Activated CD4-positive, alpha-beta T cell treated with anti-CD3 and anti-CD28 coated beads, Interleukin-2, amount 10 ng/mL, durations not matched to agents 7 days and 5 days (primary cell): ENCODE data around the gene DMD. TPM values are rescaled to one million over a fixed set of nuclear protein-coding genes. Genes with fewer than 3 reads are reported as not detected.

Experiments
- CTCF ChIA-PET: fragments of 350-600 bp; sonication (Branson Sonifier 250); formaldehyde crosslinking; loops from one replicate; lab custom pipeline; 2021; ENCODE audit warnings: antibody characterized with exemption; lab: Charles Lee
- POLR2A ChIA-PET: fragments of 350-600 bp; sonication (Branson Sonifier 250); formaldehyde crosslinking; loops from one replicate; lab custom pipeline; 2021; ENCODE audit warnings: antibody characterized with exemption; lab: Charles Lee
- DNase-seq: peaks from one replicate; pipeline ENCODE4 v3.0.0-alpha.2; 2020
- H3K27ac Mint-ChIP-seq: one replicate; pipeline ENCODE4 v1.8.0; 2021; ENCODE audit warnings: mild to moderate bottlenecking, moderate library complexity, mixed read lengths
- H3K27me3 Mint-ChIP-seq: one replicate; pipeline ENCODE4 v1.8.0; 2021; ENCODE audit warnings: mixed read lengths
- H3K36me3 Mint-ChIP-seq: one replicate; pipeline ENCODE4 v1.8.0; 2021; ENCODE audit warnings: low read depth, mixed read lengths
- H3K4me1 Mint-ChIP-seq: one replicate; pipeline ENCODE4 v1.8.0; 2021; ENCODE audit warnings: mixed read lengths
- H3K4me3 Mint-ChIP-seq: one replicate; pipeline ENCODE4 v1.8.0; 2021; ENCODE audit warnings: mild to moderate bottlenecking, moderate library complexity, mixed read lengths
- H3K9me3 Mint-ChIP-seq: one replicate; pipeline ENCODE4 v1.8.0; 2021; ENCODE audit warnings: mixed read lengths
- total RNA-seq, 2 experiments: library from RNA; stranded (reverse); gene quantifications; one replicate each; pipeline ENCODE4 v1.2.3, GENCODE V29; 2021

Gene DMD
- total RNA-seq, 2 experiments from 2014 or later, result 0.57 to 0.83 TPM

DNA sequence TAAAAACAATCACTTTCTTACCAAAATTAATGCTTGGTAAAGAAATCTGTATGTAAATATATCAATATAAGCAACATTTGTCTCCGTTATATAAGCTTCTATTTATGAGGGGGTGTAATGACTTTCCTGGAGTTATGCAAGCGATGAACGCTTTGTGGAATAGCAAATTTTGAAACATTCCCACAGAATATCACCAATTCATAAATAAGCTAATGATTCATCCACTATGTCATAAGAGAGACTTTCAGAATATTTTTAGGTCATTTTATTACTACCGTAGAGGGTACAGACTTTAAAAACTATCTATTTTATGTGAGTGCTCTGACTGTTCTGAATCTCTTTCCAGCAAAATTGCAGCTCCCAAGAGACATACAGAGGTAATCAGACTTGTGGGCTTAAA lies 1960.0 kb downstream of the DMD start:
- H3K9me3 Mint-ChIP-seq, result no peaks in the 10 kb centered on the region
- H3K27me3 Mint-ChIP-seq, result no peaks in the 10 kb centered on the region
- DNase-seq, result no peak
- POLR2A ChIA-PET, result no interaction called here
- H3K4me1 Mint-ChIP-seq, result no peaks in the 10 kb centered on the region
- no peak overlapping the region for H3K4me3 Mint-ChIP-seq
- CTCF ChIA-PET, result no interaction called here
- H3K36me3 Mint-ChIP-seq, result no peaks in the 10 kb centered on the region
- no peak overlapping the region for H3K27ac Mint-ChIP-seq

- no peaks in the 10 kb centered on the region for H3K4me1 Mint-ChIP-seq
- no peaks in the 10 kb centered on the region for H3K36me3 Mint-ChIP-seq
- H3K27ac Mint-ChIP-seq, result no peak overlapping the region
- no peak overlapping the region for H3K4me3 Mint-ChIP-seq
- ChIA-PET POLR2A (no interaction called here), CTCF (no interaction called here)
- no peak for DNase-seq
- no peaks in the 10 kb centered on the region for H3K27me3 Mint-ChIP-seq
- H3K9me3 Mint-ChIP-seq, result no peaks in the 10 kb centered on the region
Observed at GRCh38 chrX:31245714-31246113, 1965.6 kb downstream of the DMD start.

GRCh38 chrX:31243804-31244203 lies 1967.5 kb downstream of the DMD start:
- no peak overlapping the region for H3K4me3 Mint-ChIP-seq
- no peak overlapping the region for H3K27ac Mint-ChIP-seq
- H3K36me3 Mint-ChIP-seq, result no peaks in the 10 kb centered on the region
- DNase-seq, result no peak
- H3K9me3 Mint-ChIP-seq, result no peaks in the 10 kb centered on the region
- POLR2A ChIA-PET, result no interaction called here
- H3K4me1 Mint-ChIP-seq, result no peaks in the 10 kb centered on the region
- no peaks in the 10 kb centered on the region for H3K27me3 Mint-ChIP-seq
- CTCF ChIA-PET, result no interaction called here

- ChIA-PET CTCF (no interaction called here), POLR2A (no interaction called here)
- H3K27ac Mint-ChIP-seq, result no peak overlapping the region
- H3K4me1 Mint-ChIP-seq, result no peaks in the 10 kb centered on the region
- no peaks in the 10 kb centered on the region for H3K27me3 Mint-ChIP-seq
- no peak overlapping the region for H3K4me3 Mint-ChIP-seq
- H3K36me3 Mint-ChIP-seq, result no peaks in the 10 kb centered on the region
- no peak for DNase-seq
- H3K9me3 Mint-ChIP-seq, result no peaks in the 10 kb centered on the region
Observed at GRCh38 chrX:31240982-31241381, 1970.4 kb downstream of the DMD start.

DNA sequence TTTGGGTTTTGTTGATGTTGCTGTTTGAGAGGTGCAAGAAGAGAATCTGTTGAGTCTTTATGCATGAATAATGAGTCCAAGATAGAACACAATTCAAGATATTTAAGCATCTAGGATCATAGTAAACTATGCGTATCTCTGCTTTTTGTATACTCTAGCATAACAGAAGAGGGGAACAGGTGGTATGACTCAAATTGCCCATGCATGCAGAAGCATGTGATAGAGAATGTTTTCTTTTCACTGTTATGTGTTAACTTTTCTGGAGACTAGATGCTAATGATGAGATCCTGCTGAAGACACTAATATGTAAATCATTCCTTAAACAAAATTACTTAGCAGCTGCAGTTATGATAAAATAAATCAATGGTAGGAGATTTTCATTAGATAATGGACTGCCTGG lies 1974.2 kb downstream of the DMD start:
- DNase-seq, result no peak
- H3K9me3 Mint-ChIP-seq, result no peaks in the 10 kb centered on the region
- H3K36me3 Mint-ChIP-seq, result no peaks in the 10 kb centered on the region
- POLR2A ChIA-PET, result no interaction called here
- H3K27ac Mint-ChIP-seq, result no peak overlapping the region
- no peak overlapping the region for H3K4me3 Mint-ChIP-seq
- CTCF ChIA-PET, result no interaction called here
- peaks cover 1% of the 10 kb centered on the region for H3K27me3 Mint-ChIP-seq
- no peaks in the 10 kb centered on the region for H3K4me1 Mint-ChIP-seq

DNA sequence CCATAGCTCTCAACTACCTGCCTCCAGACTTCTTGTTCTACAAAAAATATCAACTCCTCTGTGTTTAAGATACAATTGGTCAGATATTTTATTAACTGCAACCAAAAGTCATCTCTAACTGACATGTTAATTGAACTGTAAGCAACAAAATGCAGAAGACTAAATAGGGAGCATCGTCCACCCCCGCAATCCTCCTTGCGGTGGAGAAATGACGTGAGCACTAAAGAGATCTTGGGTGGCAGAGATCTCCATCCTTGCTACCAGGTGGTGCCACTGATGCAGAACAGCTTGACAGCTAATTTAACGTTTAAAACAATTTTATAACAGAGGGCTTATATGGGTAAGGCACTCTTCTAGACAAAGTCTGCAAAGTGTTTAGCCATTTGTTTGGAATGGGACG lies 1975.1 kb downstream of the DMD start:
- Mint-ChIP-seq H3K9me3 (no peaks in the 10 kb centered on the region), H3K36me3 (no peaks in the 10 kb centered on the region), H3K4me1 (no peaks in the 10 kb centered on the region), H3K4me3 (no peak overlapping the region), H3K27ac (no peak overlapping the region), H3K27me3 (peaks cover 1% of the 10 kb centered on the region)
- CTCF ChIA-PET, result no interaction called here
- POLR2A ChIA-PET, result no interaction called here
- DNase-seq, result no peak

- ChIA-PET CTCF (interaction anchor here (0.6 kb wide), 1 partner anchor 13 kb away, joined by 3 read pairs; no protein-coding TSS in a partner anchor), POLR2A (no interaction called here)
- H3K27me3 Mint-ChIP-seq, result peaks cover 1% of the 10 kb centered on the region
- H3K4me1 Mint-ChIP-seq, result no peaks in the 10 kb centered on the region
- no peak overlapping the region for H3K4me3 Mint-ChIP-seq
- H3K27ac Mint-ChIP-seq, result no peak overlapping the region
- DNase-seq, result no peak
- no peaks in the 10 kb centered on the region for H3K36me3 Mint-ChIP-seq
- no peaks in the 10 kb centered on the region for H3K9me3 Mint-ChIP-seq
Observed at GRCh38 chrX:31233941-31234496, 1977.3 kb downstream of the DMD start.

DNA sequence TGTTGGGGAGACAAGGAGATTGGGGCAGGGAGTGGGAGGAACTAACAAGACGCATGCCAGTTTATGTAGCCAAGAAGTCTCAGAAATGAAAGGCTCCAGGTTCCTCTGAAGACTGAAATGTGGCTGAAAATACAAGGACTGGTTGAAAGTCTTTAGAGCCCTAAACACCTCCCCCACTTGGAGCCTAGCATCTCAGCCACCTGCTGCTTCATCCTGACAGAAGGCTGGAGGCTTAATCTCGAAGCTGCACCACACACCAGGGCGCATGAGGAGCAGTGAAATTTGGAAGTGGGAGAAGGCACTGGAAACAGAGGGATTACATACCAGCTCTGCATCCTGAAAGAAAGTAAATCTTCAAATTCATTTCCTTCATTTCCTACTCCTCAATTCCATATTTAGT lies 1978.8 kb downstream of the DMD start:
- H3K27me3 Mint-ChIP-seq, result peaks cover 1% of the 10 kb centered on the region
- no peak overlapping the region for H3K27ac Mint-ChIP-seq
- CTCF ChIA-PET, result no interaction called here
- H3K36me3 Mint-ChIP-seq, result no peaks in the 10 kb centered on the region
- no peaks in the 10 kb centered on the region for H3K4me1 Mint-ChIP-seq
- H3K4me3 Mint-ChIP-seq, result no peak overlapping the region
- no peak for DNase-seq
- no peaks in the 10 kb centered on the region for H3K9me3 Mint-ChIP-seq
- POLR2A ChIA-PET, result no interaction called here

DNA sequence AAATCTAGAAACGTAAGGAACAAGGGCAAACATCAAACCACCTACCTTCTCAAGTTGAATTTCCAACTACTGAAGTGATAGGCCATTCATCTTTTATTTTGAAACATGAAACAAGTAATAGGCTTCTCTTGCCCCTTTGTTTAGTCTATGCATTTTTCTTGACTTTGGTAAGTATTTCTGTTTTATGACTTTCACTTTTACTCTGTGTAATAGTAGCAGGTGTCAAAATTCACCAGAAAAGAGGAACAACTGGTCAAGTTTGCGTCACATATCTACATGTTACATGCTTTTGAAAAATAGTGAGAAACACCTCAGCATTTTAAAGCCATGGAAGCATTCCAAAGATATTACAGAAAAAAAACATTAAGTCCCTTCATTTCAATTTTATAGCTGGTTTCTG lies 1982.4 kb downstream of the DMD start:
- no peaks in the 10 kb centered on the region for H3K9me3 Mint-ChIP-seq
- H3K27ac Mint-ChIP-seq, result no peak overlapping the region
- no peaks in the 10 kb centered on the region for H3K4me1 Mint-ChIP-seq
- no peak for DNase-seq
- H3K4me3 Mint-ChIP-seq, result no peak overlapping the region
- H3K36me3 Mint-ChIP-seq, result no peaks in the 10 kb centered on the region
- ChIA-PET CTCF (no interaction called here), POLR2A (no interaction called here)
- no peaks in the 10 kb centered on the region for H3K27me3 Mint-ChIP-seq

DNA sequence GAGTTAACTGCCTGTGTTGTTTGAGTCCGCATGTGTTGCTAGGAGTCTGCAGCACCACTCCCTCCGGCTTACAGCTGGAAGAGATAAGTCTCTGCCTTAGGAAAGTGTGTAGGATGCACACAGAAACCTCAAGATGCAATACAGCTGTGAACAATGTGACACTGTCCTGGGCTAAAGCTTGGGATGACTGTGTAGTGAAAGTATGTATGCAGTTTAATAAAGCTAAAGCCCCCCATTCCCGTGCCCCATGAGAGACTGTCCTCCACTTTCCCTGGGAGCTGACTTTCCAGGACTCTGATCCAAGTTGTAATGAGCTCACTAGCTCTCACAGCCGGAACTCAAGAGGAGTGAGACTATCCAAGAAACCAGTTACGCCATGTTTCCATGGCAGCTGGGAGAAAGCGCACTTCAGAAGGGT lies 1982.9 kb downstream of the DMD start:
- ChIA-PET CTCF (no interaction called here), POLR2A (no interaction called here)
- Mint-ChIP-seq H3K27me3 (no peaks in the 10 kb centered on the region), H3K27ac (no peak overlapping the region), H3K9me3 (no peaks in the 10 kb centered on the region), H3K36me3 (no peaks in the 10 kb centered on the region), H3K4me1 (no peaks in the 10 kb centered on the region), H3K4me3 (no peak overlapping the region)
- DNase-seq, result no peak

GRCh38 chrX:31227250-31227649 lies 1984.1 kb downstream of the DMD start:
- POLR2A ChIA-PET, result no interaction called here
- CTCF ChIA-PET, result interaction anchor here (0.6 kb wide), 1 partner anchor 32 kb away, joined by 5 read pairs; no protein-coding TSS in a partner anchor
- H3K27ac Mint-ChIP-seq, result no peak overlapping the region

DNA sequence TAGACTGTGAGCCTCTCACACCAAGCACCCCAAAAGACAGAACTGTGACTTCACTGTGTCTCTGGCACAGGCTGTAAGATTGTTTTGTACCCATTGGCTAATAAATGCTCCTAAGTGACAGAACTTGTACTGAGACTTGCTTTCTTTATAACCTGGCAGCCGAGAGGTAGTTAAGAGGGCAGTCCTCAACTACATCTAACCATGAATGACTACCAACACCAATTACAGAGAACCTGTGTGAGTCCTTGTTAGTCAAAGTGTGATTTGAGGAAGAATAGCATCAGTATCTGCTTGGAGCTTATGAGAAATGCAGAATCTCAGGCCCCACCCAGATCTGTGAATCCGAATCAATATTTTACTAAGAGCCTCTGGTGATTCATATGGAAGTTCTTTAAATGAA lies 1985.5 kb downstream of the DMD start:
- Mint-ChIP-seq H3K4me1 (no peaks in the 10 kb centered on the region), H3K27me3 (no peaks in the 10 kb centered on the region), H3K9me3 (no peaks in the 10 kb centered on the region), H3K4me3 (no peak overlapping the region), H3K36me3 (no peaks in the 10 kb centered on the region), H3K27ac (no peak overlapping the region)
- ChIA-PET POLR2A (no interaction called here), CTCF (no interaction called here)
- no peak for DNase-seq

More at GRCh38 chrX:31227250-31227649, 1984.1 kb downstream of the DMD start:
- Mint-ChIP-seq H3K4me3 (no peak overlapping the region), H3K4me1 (no peaks in the 10 kb centered on the region), H3K9me3 (no peaks in the 10 kb centered on the region), H3K27me3 (no peaks in the 10 kb centered on the region), H3K36me3 (no peaks in the 10 kb centered on the region)
- no peak for DNase-seq

GRCh38 chrX:31224381-31225012 lies 1986.9 kb downstream of the DMD start:
- Mint-ChIP-seq H3K4me3 (no peak overlapping the region), H3K36me3 (no peaks in the 10 kb centered on the region), H3K27me3 (no peaks in the 10 kb centered on the region), H3K27ac (no peak overlapping the region), H3K4me1 (no peaks in the 10 kb centered on the region), H3K9me3 (no peaks in the 10 kb centered on the region)
- CTCF ChIA-PET, result no interaction called here
- POLR2A ChIA-PET, result no interaction called here
- DNase-seq, result no peak

- Mint-ChIP-seq H3K36me3 (no peaks in the 10 kb centered on the region), H3K4me3 (no peak overlapping the region), H3K4me1 (no peaks in the 10 kb centered on the region), H3K27ac (no peak overlapping the region), H3K9me3 (no peaks in the 10 kb centered on the region), H3K27me3 (no peaks in the 10 kb centered on the region)
- CTCF ChIA-PET, result no interaction called here
- POLR2A ChIA-PET, result no interaction called here
- no peak for DNase-seq
Observed at GRCh38 chrX:31223817-31224216, 1987.5 kb downstream of the DMD start.
